Sigmoid colon (tissue), 7 donors: ENCODE data around the gene COL23A1. TPM values are rescaled to one million over a fixed set of nuclear protein-coding genes. Genes with fewer than 3 reads are reported as not detected.

ENCODE experiments used
- DNase-seq: peaks from one replicate; pipeline ENCODE4 v3.0.0-alpha.2; 2019
- H3K27ac ChIP-seq, 4 donors: fragments of 200-600 bp; sonication (generic); one replicate each; pipeline ENCODE4 v1.5.1; 2016 to 2019; ENCODE audit warnings: mild to moderate bottlenecking in 1 of 4
- H3K27me3 ChIP-seq, 3 donors: fragments of 200-600 bp; sonication (generic); one replicate each; pipeline ENCODE4 v1.5.1; 2019; ENCODE audit warnings: mild to moderate bottlenecking in 1 of 3
- H3K36me3 ChIP-seq, 4 donors: fragments of 200-600 bp; sonication (generic); one replicate each; pipeline ENCODE4 v1.5.1; 2016 to 2019
- H3K4me1 ChIP-seq, 4 donors: fragments of 200-600 bp; sonication (generic); one replicate each; pipeline ENCODE4 v1.5.1; 2017 to 2019
- H3K4me3 ChIP-seq, 4 donors: fragments of 200-600 bp; sonication (generic); one replicate each; pipeline ENCODE4 v1.5.1; 2017 to 2019; ENCODE audit warnings: mild to moderate bottlenecking in 2 of 4, moderate library complexity in 1 of 4
- H3K9me3 ChIP-seq, 4 donors: fragments of 200-600 bp in 3 of 4; sonication (generic) in 3 of 4; one replicate each; pipeline versions ENCODE4 v1.5.1 to v1.6.1; 2013 to 2019
- EP300 ChIP-seq, 4 donors: sonication (generic); formaldehyde crosslinking; IDR thresholded peaks; one replicate each; pipeline ENCODE4 v1.6.1; 2017; ENCODE audit warnings: antibody characterized with exemption in 4 of 4
- POLR2A ChIP-seq, 2 donors: fragments of 450-650 bp; IDR thresholded peaks; one replicate each; pipeline ENCODE4 v1.6.1; 2016; ENCODE audit warnings: antibody characterized with exemption in 2 of 2, mild to moderate bottlenecking in 2 of 2, moderate library complexity in 2 of 2
- POLR2AphosphoS5 ChIP-seq, 4 donors: sonication (generic); formaldehyde crosslinking; IDR thresholded peaks; one replicate each; pipeline ENCODE4 v1.6.1; 2017; ENCODE audit warnings: antibody characterized with exemption in 4 of 4
- WGBS, 2 donors: extraction: QIAGEN DNeasy Blood & Tissue Kit; methylation state at CpG; one replicate each; pipeline ENCODE4 v1.1.7; 2013; 5-methylcytosine and 5-hydroxymethylcytosine counted together
- intact Hi-C: fragments of 100-400 bp; cut with DNase I; formaldehyde crosslinking; loops from one replicate; pipeline ENCODE4 v1.15.1; 2023
- polyA plus RNA-seq, 3 donors: library from polyadenylated mRNA; stranded (reverse); fragments of 200-250 nt; gene quantifications; one replicate each; pipeline ENCODE4 v1.2.3, GENCODE V29; 2013
- total RNA-seq, 4 donors: library from RNA; depleted of rRNA; stranded (reverse); fragments of >200 nt; gene quantifications; one replicate each; pipeline ENCODE4 v1.1.0, GENCODE V29; 2016
- TF ChIP-seq, protein P1 (sequence below), 4 experiments: fragments of 450-650 bp in 3 of 4; fragments of 200-600 bp in 1 of 4; IDR thresholded peaks; one replicate each; pipeline ENCODE4 v1.5.1; 2016 to 2019; ENCODE audit warnings: antibody characterized with exemption in 4 of 4, mild to moderate bottlenecking in 3 of 4, moderate library complexity in 2 of 4
- donor health status: healthy with polysubstance abuse.
- donor health status: Bipolar disorder and iron deficiency.
- donor health status: healthy.

Gene COL23A1
- total and polyA plus RNA-seq, 7 donors = 0.28 to 1.2 (median 0.57) TPM; not detected in 1

DNA sequence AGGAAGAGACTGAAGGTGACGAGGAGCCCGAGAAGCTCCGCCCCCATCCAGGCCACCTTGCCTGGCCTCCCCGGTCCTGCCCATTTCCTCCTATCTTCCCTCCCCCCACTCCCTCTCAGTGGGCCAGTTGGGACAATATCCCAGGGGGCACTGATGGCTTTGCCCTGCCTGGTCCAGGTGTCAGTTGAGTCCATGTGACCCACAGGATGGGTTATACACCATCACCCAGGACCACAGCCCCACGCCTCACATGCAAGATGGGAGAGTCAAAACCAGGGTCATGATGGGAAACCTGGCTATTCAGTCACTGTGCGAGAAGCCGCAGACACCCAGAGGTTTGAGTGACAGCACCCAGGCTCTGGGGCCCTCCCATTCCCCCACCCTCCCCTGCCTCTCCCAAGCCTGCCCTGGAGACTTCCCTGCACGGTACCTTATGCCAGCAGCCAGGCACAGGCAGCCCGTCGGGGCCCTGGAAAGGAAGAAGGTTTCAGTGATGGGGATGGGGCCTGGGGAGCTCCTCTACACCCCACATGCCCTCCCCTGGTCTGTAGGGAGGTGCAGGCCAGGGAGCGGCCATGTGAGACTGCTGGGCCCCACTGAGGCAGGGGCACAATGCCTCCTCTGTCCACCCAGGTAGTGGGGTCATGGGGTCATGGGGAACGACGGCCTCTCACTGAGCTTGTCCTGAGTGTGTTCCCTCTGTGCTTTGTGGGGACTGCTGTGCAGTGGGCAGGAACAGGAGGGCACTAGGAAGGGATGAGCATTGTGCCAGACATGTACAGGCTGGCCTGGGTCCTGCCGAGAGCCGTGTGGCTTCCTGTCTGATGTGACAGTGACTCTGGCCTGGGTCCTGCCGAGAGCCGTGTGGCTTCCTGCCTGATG is 351.2 kb downstream of the COL23A1 start:
- no peak for TF ChIP-seq POLR2A (IDR thresholded peaks at IDR 0.05)
- TF ChIP-seq, protein P1, sequence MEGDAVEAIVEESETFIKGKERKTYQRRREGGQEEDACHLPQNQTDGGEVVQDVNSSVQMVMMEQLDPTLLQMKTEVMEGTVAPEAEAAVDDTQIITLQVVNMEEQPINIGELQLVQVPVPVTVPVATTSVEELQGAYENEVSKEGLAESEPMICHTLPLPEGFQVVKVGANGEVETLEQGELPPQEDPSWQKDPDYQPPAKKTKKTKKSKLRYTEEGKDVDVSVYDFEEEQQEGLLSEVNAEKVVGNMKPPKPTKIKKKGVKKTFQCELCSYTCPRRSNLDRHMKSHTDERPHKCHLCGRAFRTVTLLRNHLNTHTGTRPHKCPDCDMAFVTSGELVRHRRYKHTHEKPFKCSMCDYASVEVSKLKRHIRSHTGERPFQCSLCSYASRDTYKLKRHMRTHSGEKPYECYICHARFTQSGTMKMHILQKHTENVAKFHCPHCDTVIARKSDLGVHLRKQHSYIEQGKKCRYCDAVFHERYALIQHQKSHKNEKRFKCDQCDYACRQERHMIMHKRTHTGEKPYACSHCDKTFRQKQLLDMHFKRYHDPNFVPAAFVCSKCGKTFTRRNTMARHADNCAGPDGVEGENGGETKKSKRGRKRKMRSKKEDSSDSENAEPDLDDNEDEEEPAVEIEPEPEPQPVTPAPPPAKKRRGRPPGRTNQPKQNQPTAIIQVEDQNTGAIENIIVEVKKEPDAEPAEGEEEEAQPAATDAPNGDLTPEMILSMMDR (IDR thresholded peaks at IDR 0.05) = no peak
- no peak for TF ChIP-seq POLR2AphosphoS5 (IDR thresholded peaks at IDR 0.05)
- no peak for TF ChIP-seq EP300 (IDR thresholded peaks at IDR 0.05)
- H3K4me3 ChIP-seq = no peak overlapping the region
- no peaks in the 10 kb centered on the region for H3K27me3 ChIP-seq
- H3K4me1 ChIP-seq = no peaks in the 10 kb centered on the region
- 61 to 77% methylated on average over 17 of the region's 17 CpGs for WGBS, 2 donors
- H3K9me3 ChIP-seq = no peaks in the 10 kb centered on the region
- peak overlapping the region in 1 of 4 donors; percentile 18 for H3K27ac ChIP-seq
- DNase-seq = no peak
- H3K36me3 ChIP-seq = no peaks in the 10 kb centered on the region
- intact Hi-C loops = no loop called here

DNA sequence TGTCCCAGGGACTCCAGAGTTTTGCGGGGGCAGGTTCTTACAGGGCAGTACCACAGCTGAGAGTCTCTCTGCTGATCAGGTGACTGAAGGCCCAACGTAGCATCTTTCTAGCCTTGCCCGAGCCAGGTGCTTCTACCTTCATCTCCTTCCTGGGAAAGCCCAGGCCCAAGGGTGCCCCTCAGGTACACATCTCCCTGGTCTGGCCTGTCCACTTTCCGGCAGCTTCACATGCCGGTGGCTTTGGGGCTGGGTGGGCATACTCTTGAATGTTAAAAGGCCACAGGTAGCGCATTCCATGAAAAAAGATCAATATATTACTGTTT is 351.9 kb downstream of the COL23A1 start:
- no peaks in the 10 kb centered on the region for H3K4me1 ChIP-seq
- H3K27me3 ChIP-seq = no peaks in the 10 kb centered on the region
- no peak overlapping the region for H3K27ac ChIP-seq
- DNase-seq = no peak
- intact Hi-C loops = no loop called here
- TF ChIP-seq, protein P1 (IDR thresholded peaks at IDR 0.05) = no peak
- no peak for TF ChIP-seq POLR2AphosphoS5 (IDR thresholded peaks at IDR 0.05)
- no peak for TF ChIP-seq EP300 (IDR thresholded peaks at IDR 0.05)
- no peak for TF ChIP-seq POLR2A (IDR thresholded peaks at IDR 0.05)
- no peaks in the 10 kb centered on the region for H3K9me3 ChIP-seq
- H3K36me3 ChIP-seq = no peaks in the 10 kb centered on the region
- 93 to 95% methylated on average over 6 of the region's 6 CpGs for WGBS, 2 donors
- no peak overlapping the region for H3K4me3 ChIP-seq

DNA sequence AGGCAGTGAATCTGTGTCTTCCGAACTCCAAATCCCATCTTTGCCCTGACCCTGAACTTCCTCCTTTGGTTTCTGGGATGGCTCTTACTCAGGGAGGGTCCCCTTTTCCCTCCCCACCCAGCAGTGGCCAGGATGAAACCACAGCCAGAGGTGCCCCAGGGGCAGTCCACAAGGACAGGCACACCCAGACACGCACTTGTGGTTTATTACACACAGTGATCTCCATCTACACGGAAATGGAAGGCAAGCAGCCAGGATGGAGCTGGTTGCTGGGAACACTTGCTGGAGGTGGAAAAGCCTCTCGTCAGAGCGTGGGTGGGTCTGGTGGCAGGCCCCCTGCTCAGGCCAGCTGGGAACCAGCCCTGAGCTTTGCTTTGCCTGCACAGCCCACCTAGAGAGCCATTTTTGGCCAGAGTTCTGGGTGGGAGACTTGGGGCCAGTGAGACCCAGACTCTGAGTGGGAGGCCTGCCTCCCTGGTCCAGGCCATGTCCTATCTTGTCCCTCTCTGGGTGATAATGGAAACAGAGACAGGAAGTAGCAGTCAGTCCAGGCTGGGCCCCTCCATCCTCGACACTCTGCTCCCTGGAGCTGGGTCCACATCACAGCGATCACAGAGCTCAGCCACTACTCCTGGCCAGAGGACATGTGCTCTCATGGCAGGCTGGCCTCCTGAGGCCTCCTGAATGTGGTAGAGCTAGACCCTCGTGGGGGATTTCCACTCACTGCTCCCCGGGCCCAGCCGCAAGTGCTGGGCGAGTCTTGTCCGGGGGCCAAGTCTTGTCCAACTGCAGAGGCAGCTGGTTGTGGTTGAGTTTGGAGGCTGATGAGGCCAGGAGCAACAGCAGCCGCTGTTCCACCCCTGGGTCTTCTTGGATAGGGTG is 352.5 kb downstream of the COL23A1 start:
- whole genome bisulfite sequencing, 2 donors = 57 to 71% methylated on average over 13 of the region's 13 CpGs
- TF ChIP-seq, protein P1 (IDR thresholded peaks at IDR 0.05) = no peak
- TF ChIP-seq EP300 (IDR thresholded peaks at IDR 0.05) = no peak
- no peak for TF ChIP-seq POLR2A (IDR thresholded peaks at IDR 0.05)
- TF ChIP-seq POLR2AphosphoS5 (IDR thresholded peaks at IDR 0.05) = no peak
- no peak overlapping the region for H3K4me3 ChIP-seq
- H3K9me3 ChIP-seq = no peaks in the 10 kb centered on the region
- no peaks in the 10 kb centered on the region for H3K36me3 ChIP-seq
- no peaks in the 10 kb centered on the region for H3K27me3 ChIP-seq
- H3K27ac ChIP-seq = no peak overlapping the region
- no peak for DNase-seq
- H3K4me1 ChIP-seq = peaks cover 0 to 6% (median 4%) of the 10 kb centered on the region in 4 donors
- intact Hi-C loops = no loop called here

DNA sequence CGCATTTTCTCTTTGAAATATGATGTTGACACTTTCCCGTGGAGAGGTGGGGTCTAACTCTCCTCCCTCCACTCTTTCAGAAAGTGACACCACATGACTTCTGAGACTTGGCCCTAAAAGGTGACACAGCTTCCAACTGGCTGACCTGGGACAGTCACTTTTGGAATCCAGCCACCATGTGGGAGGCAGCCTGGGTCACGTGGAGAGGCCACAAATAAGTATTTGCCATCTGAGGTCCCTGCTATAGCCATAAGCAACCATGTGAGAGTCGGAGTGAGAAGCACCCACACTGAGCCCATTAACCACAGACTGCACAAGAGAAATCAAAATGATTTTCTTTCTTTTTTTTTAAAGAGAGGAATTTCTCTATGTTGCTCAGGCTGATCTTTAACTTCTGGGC is 353.5 kb downstream of the COL23A1 start:
- Histone ChIP-seq H3K4me1 (peaks cover 0 to 8% (median 7%) of the 10 kb centered on the region in 4 donors), H3K9me3 (no peaks in the 10 kb centered on the region), H3K36me3 (no peaks in the 10 kb centered on the region), H3K27ac (no peak overlapping the region), H3K27me3 (no peaks in the 10 kb centered on the region), H3K4me3 (no peak overlapping the region)
- DNase-seq = no peak
- TF ChIP-seq, protein P1 (IDR thresholded peaks at IDR 0.05) = no peak
- TF ChIP-seq POLR2A (IDR thresholded peaks at IDR 0.05) (no peak), POLR2AphosphoS5 (IDR thresholded peaks at IDR 0.05) (no peak), EP300 (IDR thresholded peaks at IDR 0.05) (no peak)
- 23 to 50% methylated on average over 4 of the region's 4 CpGs for WGBS, 2 donors
- intact Hi-C loops = no loop called here
